ENCODE measurements around the gene GALNT5. TPM values are rescaled to one million over a fixed set of nuclear protein-coding genes. Genes with fewer than 3 reads are reported as not detected.

Gene GALNT5
- total RNA-seq, 1 experiment from 2014 or later, result 0.04 TPM

GRCh38 chr2:157261199-157261782 is 3.8 kb downstream of the GALNT5 start:
- Histone ChIP-seq H3K9ac (ENCODE audit: low read length) (peak overlapping the region; percentile 74), H2AFZ (ENCODE audit: low read length) (peak overlapping the region; percentile 69), H3F3A (ENCODE audit: low read length, unreplicated experiment) (no peaks in the 10 kb centered on the region), H3K79me2 (ENCODE audit: low read length) (no peaks in the 10 kb centered on the region), H3K27me3 (ENCODE audit: low read length) (no peaks in the 10 kb centered on the region), H3K36me3 (ENCODE audit: low read depth, low read length) (no peaks in the 10 kb centered on the region), H3K4me1 (ENCODE audit: insufficient read depth, low read length) (peaks cover 23% of the 10 kb centered on the region), H3K27ac (ENCODE audit: low read length) (peak overlapping the region; percentile 97), H4K20me1 (ENCODE audit: low read length) (no peaks in the 10 kb centered on the region), H3K4me2 (ENCODE audit: low read length) (peak overlapping the region; percentile 68), H3K9me2 (replicated peaks; ENCODE audit: low read length) (no peaks in the 10 kb centered on the region), H3K4me3 (ENCODE audit: low read length) (peak overlapping the region; percentile 8; the same call in 1 of the 2 replicates), H3K9me3 (ENCODE audit: low read length) (no peaks in the 10 kb centered on the region)
- DNase-seq (peak; percentile 86), ATAC-seq (peak; percentile 92)
- BruUV-seq (replicated peaks), result no TSS peak
- TF ChIP-seq EZH2phosphoT487 (IDR thresholded peaks at IDR 0.05; ENCODE audit: borderline replicate concordance, low read length) (no peak), EZH2 (IDR thresholded peaks at IDR 0.05; ENCODE audit: low read length, unreplicated experiment) (no peak)
- TF ChIP-seq, protein P1, sequence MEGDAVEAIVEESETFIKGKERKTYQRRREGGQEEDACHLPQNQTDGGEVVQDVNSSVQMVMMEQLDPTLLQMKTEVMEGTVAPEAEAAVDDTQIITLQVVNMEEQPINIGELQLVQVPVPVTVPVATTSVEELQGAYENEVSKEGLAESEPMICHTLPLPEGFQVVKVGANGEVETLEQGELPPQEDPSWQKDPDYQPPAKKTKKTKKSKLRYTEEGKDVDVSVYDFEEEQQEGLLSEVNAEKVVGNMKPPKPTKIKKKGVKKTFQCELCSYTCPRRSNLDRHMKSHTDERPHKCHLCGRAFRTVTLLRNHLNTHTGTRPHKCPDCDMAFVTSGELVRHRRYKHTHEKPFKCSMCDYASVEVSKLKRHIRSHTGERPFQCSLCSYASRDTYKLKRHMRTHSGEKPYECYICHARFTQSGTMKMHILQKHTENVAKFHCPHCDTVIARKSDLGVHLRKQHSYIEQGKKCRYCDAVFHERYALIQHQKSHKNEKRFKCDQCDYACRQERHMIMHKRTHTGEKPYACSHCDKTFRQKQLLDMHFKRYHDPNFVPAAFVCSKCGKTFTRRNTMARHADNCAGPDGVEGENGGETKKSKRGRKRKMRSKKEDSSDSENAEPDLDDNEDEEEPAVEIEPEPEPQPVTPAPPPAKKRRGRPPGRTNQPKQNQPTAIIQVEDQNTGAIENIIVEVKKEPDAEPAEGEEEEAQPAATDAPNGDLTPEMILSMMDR (conservative IDR thresholded peaks at IDR 0.05; ENCODE audit: low read depth, low read length), result no peak
- intact Hi-C loops (cut with micrococcal nuclease), result loop anchor here (1.0 kb wide), 1 partner anchor 15 kb away; no protein-coding TSS in a partner anchor
- ChIA-PET CTCF (interaction anchor here (0.5 to 0.7 kb wide), 3 partner anchors 66 to 671 kb away, joined by 3 to 10 read pairs (median 5); no protein-coding TSS in a partner anchor), POLR2A (ENCODE audit: unreplicated experiment) (no interaction called here)

DNA sequence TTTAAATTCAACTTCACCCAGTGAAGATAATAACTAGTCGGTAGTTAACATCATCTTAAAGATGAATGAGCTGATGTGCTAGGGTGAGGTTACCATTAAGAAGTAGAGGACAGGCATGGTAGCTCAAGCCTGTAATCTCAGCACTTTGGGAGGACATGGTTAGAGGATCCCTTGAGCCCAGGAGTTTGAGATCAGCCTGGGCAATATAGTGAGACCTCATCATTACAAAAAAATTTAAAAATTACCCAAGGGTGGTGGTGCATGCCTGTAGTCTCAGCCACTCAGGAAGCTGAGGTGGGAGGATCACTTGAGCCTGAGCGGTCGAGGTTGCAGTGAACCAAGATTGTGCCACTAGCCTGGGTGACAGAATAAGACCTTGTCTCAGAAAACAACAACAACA is 4.7 kb downstream of the GALNT5 start:
- no peaks in the 10 kb centered on the region for H3K36me3 ChIP-seq (ENCODE audit: low read depth, low read length)
- peak overlapping the region; percentile 74; the same call in 1 of the 2 replicates for H3K9ac ChIP-seq (ENCODE audit: low read length)
- peaks cover 23% of the 10 kb centered on the region for H3K4me1 ChIP-seq (ENCODE audit: insufficient read depth, low read length)
- H3K27me3 ChIP-seq (ENCODE audit: low read length), result no peaks in the 10 kb centered on the region
- no peaks in the 10 kb centered on the region for H3K79me2 ChIP-seq (ENCODE audit: low read length)
- H2AFZ ChIP-seq (ENCODE audit: low read length), result no peak overlapping the region
- H3K9me3 ChIP-seq (ENCODE audit: low read length), result no peaks in the 10 kb centered on the region
- intact Hi-C loops (cut with micrococcal nuclease), result no loop called here
- no peaks in the 10 kb centered on the region for H4K20me1 ChIP-seq (ENCODE audit: low read length)
- H3K4me3 ChIP-seq (ENCODE audit: low read length), result no peak overlapping the region
- POLR2A ChIA-PET (ENCODE audit: unreplicated experiment), result interaction anchor here (0.6 to 0.7 kb wide), 2 partner anchors 16 to 26 kb away, joined by 7 to 14 read pairs; no protein-coding TSS in a partner anchor
- TF ChIP-seq, protein P1 (conservative IDR thresholded peaks at IDR 0.05; ENCODE audit: low read depth, low read length), result no peak
- TF ChIP-seq EZH2 (IDR thresholded peaks at IDR 0.05; ENCODE audit: low read length, unreplicated experiment), result no peak
- no peak for TF ChIP-seq EZH2phosphoT487 (IDR thresholded peaks at IDR 0.05; ENCODE audit: borderline replicate concordance, low read length)
- DNase-seq (no peak), ATAC-seq (no peak)
- H3K9me2 ChIP-seq (replicated peaks; ENCODE audit: low read length), result no peaks in the 10 kb centered on the region
- no peak overlapping the region for H3K4me2 ChIP-seq (ENCODE audit: low read length)
- no peaks in the 10 kb centered on the region for H3F3A ChIP-seq (ENCODE audit: low read length, unreplicated experiment)
- CTCF ChIA-PET, result interaction anchor here (0.6 kb wide), 1 partner anchor 16 kb away, joined by 3 read pairs; no protein-coding TSS in a partner anchor
- peak overlapping the region; percentile 97 for H3K27ac ChIP-seq (ENCODE audit: low read length)
- BruUV-seq (replicated peaks), result no TSS peak

GRCh38 chr2:157264099-157264498 is 6.6 kb downstream of the GALNT5 start:
- peaks cover 23% of the 10 kb centered on the region for H3K4me1 ChIP-seq (ENCODE audit: insufficient read depth, low read length)
- CTCF ChIA-PET, result no interaction called here
- no peak for DNase-seq

More at GRCh38 chr2:157264099-157264498, 6.6 kb downstream of the GALNT5 start:
- Histone ChIP-seq H3K9me2 (replicated peaks; ENCODE audit: low read length) (no peaks in the 10 kb centered on the region), H3K27me3 (ENCODE audit: low read length) (no peaks in the 10 kb centered on the region), H3K4me3 (ENCODE audit: low read length) (no peak overlapping the region), H3K36me3 (ENCODE audit: low read depth, low read length) (no peaks in the 10 kb centered on the region), H3K4me2 (ENCODE audit: low read length) (no peak overlapping the region), H3K9me3 (ENCODE audit: low read length) (no peaks in the 10 kb centered on the region), H2AFZ (ENCODE audit: low read length) (0 out of 2 replicates have a peak overlapping the region, but pooled peaks have one; percentile 21), H3K9ac (ENCODE audit: low read length) (no peak overlapping the region), H4K20me1 (ENCODE audit: low read length) (no peaks in the 10 kb centered on the region), H3K79me2 (ENCODE audit: low read length) (no peaks in the 10 kb centered on the region), H3F3A (ENCODE audit: low read length, unreplicated experiment) (no peaks in the 10 kb centered on the region), H3K27ac (ENCODE audit: low read length) (no peak overlapping the region)
- intact Hi-C loops (cut with micrococcal nuclease), result loop anchor here (2.0 kb wide), 1 partner anchor 27 kb away; no protein-coding TSS in a partner anchor
- POLR2A ChIA-PET (ENCODE audit: unreplicated experiment), result interaction anchor here (0.6 kb wide), 1 partner anchor 18 kb away, joined by 3 read pairs; no protein-coding TSS in a partner anchor
- no peak for ATAC-seq
- BruUV-seq (replicated peaks), result no TSS peak
- TF ChIP-seq EZH2phosphoT487 (IDR thresholded peaks at IDR 0.05; ENCODE audit: borderline replicate concordance, low read length) (no peak), EZH2 (IDR thresholded peaks at IDR 0.05; ENCODE audit: low read length, unreplicated experiment) (no peak)
- TF ChIP-seq, protein P1 (conservative IDR thresholded peaks at IDR 0.05; ENCODE audit: low read depth, low read length), result no peak

Measured in PC-3 (cell line).